Stimulated activated CD4-positive, alpha-beta T cell treated with anti-CD3 and anti-CD28 coated beads, Interleukin-15, amount 100 ng/mL, for 1 hour (primary cell): ENCODE data around the gene NEGR1.
A peak's percentile ranks its signal among the peaks of the same experiment; 100 is the strongest.
"Not testable (repeated sequence)": the region's sequence is repeated elsewhere in the genome, so short reads cannot be mapped to it uniquely, and the experiment has no call there.

ENCODE experiments used
- DNase-seq, 2 donors: peaks; one replicate each; pipeline ENCODE4 v3.0.0-alpha.2; 2020; ENCODE audit warnings: low read depth in 1 of 2, low spot score in 1 of 2

The NEGR1 gene

GRCh38 chr1:72282271-72283021 lies at the start of gene NEGR1:
NEGR1 (minus strand) TSS chr1:72282539.
- peak in 1 of 2 donors; percentile 39 for DNase-seq

GRCh38 chr1:72326494-72326893 lies 44.2 kb upstream of the NEGR1 start:
- DNase-seq = no peak

GRCh38 chr1:72324451-72324850 lies 42.1 kb upstream of the NEGR1 start:
- no peak for DNase-seq

GRCh38 chr1:72322910-72323309 lies 40.6 kb upstream of the NEGR1 start:
- no peak for DNase-seq

GRCh38 chr1:72296501-72296900 lies 14.2 kb upstream of the NEGR1 start:
- DNase-seq = no peak

- DNase-seq = no peak
These were observed 6.5 kb upstream of the NEGR1 start for GRCh38 chr1:72288886-72289285.

GRCh38 chr1:72286401-72286800 lies 4.1 kb upstream of the NEGR1 start:
- DNase-seq = no peak

GRCh38 chr1:72285074-72285425 lies 2.7 kb upstream of the NEGR1 start:
- no peak for DNase-seq

- no peak for DNase-seq
These were observed 2.2 kb upstream of the NEGR1 start for GRCh38 chr1:72284348-72285073.

GRCh38 chr1:72284084-72284347 lies 1.7 kb upstream of the NEGR1 start:
- no peak for DNase-seq

- DNase-seq = peak in 1 of 2 donors; percentile 3
These were observed 1.2 kb upstream of the NEGR1 start for GRCh38 chr1:72283307-72284083.

GRCh38 chr1:72283022-72283306 lies 625 bp upstream of the NEGR1 start:
- no peak for DNase-seq

- DNase-seq = no peak
These were observed 585 bp downstream of the NEGR1 start for GRCh38 chr1:72281637-72282270.

GRCh38 chr1:72281144-72281543 lies 1.2 kb downstream of the NEGR1 start:
- DNase-seq = no peak

GRCh38 chr1:72280711-72281110 lies 1.6 kb downstream of the NEGR1 start:
- DNase-seq = no peak

GRCh38 chr1:72280131-72280530 lies 2.2 kb downstream of the NEGR1 start:
- no peak for DNase-seq

- DNase-seq = no peak
These were observed 3.9 kb downstream of the NEGR1 start for GRCh38 chr1:72278461-72278860.

GRCh38 chr1:72271555-72272085 lies 10.7 kb downstream of the NEGR1 start:
- no peak for DNase-seq

- no peak for DNase-seq
These were observed 19.6 kb downstream of the NEGR1 start for GRCh38 chr1:72262735-72263134.

- no peak for DNase-seq
These were observed 29.2 kb downstream of the NEGR1 start for GRCh38 chr1:72253132-72253531.

GRCh38 chr1:72241397-72241796 lies 40.9 kb downstream of the NEGR1 start:
- DNase-seq = no peak

GRCh38 chr1:72235931-72236330 lies 46.4 kb downstream of the NEGR1 start:
- DNase-seq = not testable (repeated sequence)
